MM.1S (cell line): Measurements from ENCODE around the gene MCU.

Experiments
- CTCF ChIP-seq: fragments of 300-600 bp; sonication (generic); IDR thresholded peaks from 2 replicates; pipeline ENCODE4 v1.5.1; 2016; ENCODE audit warnings: antibody characterized with exemption, low read length, mixed read lengths
- EZH2 ChIP-seq: fragments of 300-600 bp; sonication (generic); optimal IDR thresholded peaks from 2 replicates; pipeline ENCODE3; 2017; ENCODE audit warnings: low read depth, mild to moderate bottlenecking, antibody characterized with exemption, low read length, mixed read lengths
- EZH2phosphoT487 ChIP-seq: fragments of 300-600 bp; sonication (generic); IDR thresholded peaks from 2 replicates; pipeline ENCODE4 v1.6.1; 2018; ENCODE audit warnings: antibody characterized with exemption, low read length

- no peak for TF ChIP-seq CTCF
- TF ChIP-seq EZH2phosphoT487: no peak
- TF ChIP-seq EZH2: no peak
Observed at GRCh38 chr10:72816565-72816964, 124.6 kb downstream of the MCU start.
